Mucosa of gallbladder (tissue), 1 donor: ENCODE results near the gene RNU2-63P. TPM values are rescaled to one million over a fixed set of nuclear protein-coding genes. Genes with fewer than 3 reads are reported as not detected.
"Not testable (repeated sequence)": the region's sequence is repeated elsewhere in the genome, so short reads cannot be mapped to it uniquely, and the experiment has no call there.

Experiments used
- DNase-seq: peaks from one replicate; pipeline ENCODE4 v3.0.0-alpha.2; 2020; ENCODE audit warnings: low spot score
- total RNA-seq: library from RNA; stranded (reverse); gene quantifications from one replicate; pipeline ENCODE4 v1.2.1, GENCODE V29; 2021
- donor health status: DM: no; HTN: no; CAD: no.

RNU2-63P gene
- total RNA-seq, 1 donor from 2014 or later, result not detected

- not testable (repeated sequence) for DNase-seq
Observed at GRCh38 chr2:87981182-87981581, 35.2 kb downstream of the RNU2-63P start.

GRCh38 chr2:87972385-87972784 lies 44.0 kb downstream of the RNU2-63P start:
- not testable (repeated sequence) for DNase-seq

Other genes with a start within 250 kb of the RNU2-63P start
- gene RGPD2, start 190.8 kb downstream of the RNU2-63P start, total RNA-seq, result 1.4 TPM
- gene KRCC1, start 39.2 kb upstream of the RNU2-63P start, total RNA-seq, result 23.8 TPM
- 7.3 TPM for gene SMYD1, start 51.3 kb upstream of the RNU2-63P start, total RNA-seq
- 1.5 TPM for gene FABP1, start 111.5 kb upstream of the RNU2-63P start, total RNA-seq
- 18.7 TPM for gene THNSL2, start 153.8 kb upstream of the RNU2-63P start, total RNA-seq